Ovary (tissue), 10 donors: ENCODE measurements around the gene USP20. TPM values are rescaled to one million over a fixed set of nuclear protein-coding genes. Genes with fewer than 3 reads are reported as not detected.
"Not testable (repeated sequence)": the region's sequence is repeated elsewhere in the genome, so short reads cannot be mapped to it uniquely, and the experiment has no call there.

Experiments used
- DNase-seq, 5 donors: peaks; one replicate each; pipeline ENCODE4 v3.0.0-alpha.2; 2019 to 2020
- H3K27ac ChIP-seq, 2 donors: fragments of 200-600 bp; one replicate each; pipeline versions ENCODE4 v1.5.1 to v1.8.0; 2019 to 2022
- H3K27me3 ChIP-seq: fragments of 200-600 bp; one replicate; pipeline ENCODE4 v1.8.0; 2022
- H3K36me3 ChIP-seq: fragments of 200-600 bp; sonication (generic); one replicate; pipeline ENCODE4 v1.5.1; 2019
- H3K4me1 ChIP-seq: one replicate; pipeline ENCODE4 v1.8.1; 2013; ENCODE audit warnings: mild to moderate bottlenecking, moderate library complexity; ENCODE audit not compliant: insufficient read depth
- H3K4me3 ChIP-seq: fragments of 200-600 bp; sonication (generic); one replicate; pipeline ENCODE4 v1.5.1; 2017
- H3K9me3 ChIP-seq, 2 donors: fragments of 200-600 bp in 1 of 2; sonication (generic) in 1 of 2; one replicate each; pipeline versions ENCODE4 v1.5.1 to v1.8.1; 2013 to 2019; ENCODE audit warnings: mild to moderate bottlenecking in 1 of 2, moderate library complexity in 1 of 2
- CTCF ChIP-seq, 3 donors: fragments of 450-650 bp in 2 of 3; fragments of 200-600 bp in 1 of 3; IDR thresholded peaks; one replicate each; pipeline versions ENCODE4 v1.5.1 to v1.8.0; 2016 to 2022; ENCODE audit warnings: antibody characterized with exemption in 3 of 3, mild to moderate bottlenecking in 1 of 3
- EP300 ChIP-seq: sonication (generic); formaldehyde crosslinking; IDR thresholded peaks from one replicate; pipeline ENCODE4 v1.6.1; 2017; ENCODE audit warnings: antibody characterized with exemption
- POLR2A ChIP-seq: fragments of 450-650 bp; IDR thresholded peaks from one replicate; pipeline ENCODE4 v1.6.1; 2017; ENCODE audit warnings: antibody characterized with exemption, mild to moderate bottlenecking, moderate library complexity
- WGBS, 3 donors: extraction: QIAGEN DNeasy Blood & Tissue Kit in 1 of 3; methylation state at CpG; one replicate each; pipeline versions ENCODE4 v1.1.5 to v1.1.7; 2013 to 2017; 5-methylcytosine and 5-hydroxymethylcytosine counted together
- intact Hi-C, 4 donors: fragments of 100-400 bp; cut with DNase I; formaldehyde crosslinking; loops; one replicate each; pipeline versions ENCODE4 v1.11.0 to v1.15.1; 2022 to 2023
- long read RNA-seq, 3 donors: library from polyadenylated mRNA in 2 of 3; unstranded in 2 of 3; transcript quantifications; one replicate each; pipeline ENCODE4 v2.0.0 and lab custom pipeline, GENCODE V29; 2021 to 2026
- polyA plus RNA-seq, 2 donors: library from polyadenylated mRNA; stranded (reverse); fragments of 200-250 nt in 1 of 2; fragments of 350-450 nt in 1 of 2; fragmentation: Illumina TruSeq in 1 of 2; extraction: RNeasy Lipid Tissue Mini Kit (QIAGEN cat#74804) in 1 of 2; gene quantifications; one replicate each; pipeline ENCODE4 v1.2.3, GENCODE V29; 2013 to 2014
- total RNA-seq, 7 donors: library from RNA; depleted of rRNA in 2 of 7; stranded (reverse); fragments of >200 nt in 2 of 7; fragmentation: NEBNext Ultra II Directional in 3 of 7; extraction: Animal tissue kit (Norgen Biotek cat#: 25700) in 3 of 7; gene quantifications; one replicate each; pipeline versions ENCODE4 v1.1.0 to v1.2.4, GENCODE V29; 2016 to 2023
- donor health status: DM: no; HTN: no; CAD: no; lungs with moderate emphysema.
- donor health status: DM: no; HTN: no; CAD: no.
- donor health status: Bipolar disorder and iron deficiency.
- donor health status: DM: yes; HTN: yes; CAD: no.
- donor health status: DM: no; HTN: no; CAD: no.
- donor health status: DM: yes; HTN: yes; CAD: no.

Gene USP20
- total RNA-seq (10 to 100 TPM; 14.5 to 39.8 (median 32.4) TPM), polyA plus RNA-seq (10 to 100 TPM in 1 of 2 donors, 1 to 10 TPM in 1; 6.8 to 29.7 TPM)
- long read RNA-seq, donor 1, full-length matches to known transcripts: 5 of 57 reads
- long read RNA-seq, donor 1, partial matches to known transcripts: 35 of 57 reads
- long read RNA-seq, donor 1, other reads (novel, unspliced or antisense): 17 of 57 reads
- long read RNA-seq, donor 2, full-length matches to known transcripts: 4 of 4 reads
- long read RNA-seq, donor 2, partial matches to known transcripts: 0 of 4 reads
- long read RNA-seq, donor 2, other reads (novel, unspliced or antisense): 0 of 4 reads
- long read RNA-seq, donor 3, full-length matches to known transcripts: 51 of 130 reads
- long read RNA-seq, donor 3, partial matches to known transcripts: 36 of 130 reads
- long read RNA-seq, donor 3, other reads (novel, unspliced or antisense): 43 of 130 reads

GRCh38 chr9:129835128-129835859 is at the start of gene USP20, which contains the start of gene C9orf78:
USP20 (plus strand) TSS chr9:129835458; CDS start chr9:129852556, 17,098 bp downstream.
C9orf78 (minus strand) TSS chr9:129835275; CDS start chr9:129835221, 54 bp downstream.
- no peaks in the 10 kb centered on the region for H3K27me3 ChIP-seq
- 0 to 1% (median 1%) methylated on average over 51 to 81 of the region's 81 CpGs for WGBS, 3 donors
- H3K27ac ChIP-seq: peak within 1 kb of the TSS; percentile 52 to 72
- peak; percentile 96 to 98 (median 98) for DNase-seq
- H3K4me1 ChIP-seq: peaks cover 9% of the 10 kb centered on the region
- H3K4me3 ChIP-seq: peak within 1 kb of the TSS; percentile 97
- H3K36me3 ChIP-seq: no peaks in the 10 kb centered on the region
- TF ChIP-seq CTCF (IDR thresholded peaks at IDR 0.05) (peak in 1 of 3 donors; percentile 24), POLR2A (peak; percentile 89), EP300 (no peak)
- intact Hi-C loops: no loop called here
- H3K9me3 ChIP-seq: no peaks in the 10 kb centered on the region

- Histone ChIP-seq H3K9me3 (no peaks in the 10 kb centered on the region), H3K27me3 (no peaks in the 10 kb centered on the region), H3K27ac (no peak overlapping the region), H3K4me3 (no peak overlapping the region), H3K36me3 (no peaks in the 10 kb centered on the region), H3K4me1 (peaks cover 3% of the 10 kb centered on the region)
- TF ChIP-seq EP300 (no peak), CTCF (IDR thresholded peaks at IDR 0.05) (no peak), POLR2A (no peak)
- no peak for DNase-seq
- WGBS, 3 donors: 82 to 95% (median 85%) methylated on average over 1 of the region's 1 CpG
- intact Hi-C loops: loop anchor here in 2 of 4 donors (5.0 to 10.0 kb wide), 4 partner anchors 139 to 661 kb away; partner anchors contain the start of gene ASB6 (in 1 of the 2)
Observed at GRCh38 chr9:129785866-129786265, 49.4 kb upstream of the USP20 start.

GRCh38 chr9:129786481-129786880 is 48.8 kb upstream of the USP20 start:
- Histone ChIP-seq H3K36me3 (no peaks in the 10 kb centered on the region), H3K4me1 (peaks cover 3% of the 10 kb centered on the region), H3K4me3 (no peak overlapping the region), H3K27ac (no peak overlapping the region), H3K9me3 (no peaks in the 10 kb centered on the region), H3K27me3 (no peaks in the 10 kb centered on the region)
- intact Hi-C loops: loop anchor here in 2 of 4 donors (5.0 to 10.0 kb wide), 4 partner anchors 139 to 662 kb away; partner anchors contain the start of gene ASB6 (in 1 of the 2)
- DNase-seq: no peak
- no peak for TF ChIP-seq EP300
- TF ChIP-seq CTCF (IDR thresholded peaks at IDR 0.05): no peak
- no peak for TF ChIP-seq POLR2A
- WGBS, 3 donors: 85 to 87% (median 86%) methylated on average over 10 of the region's 10 CpGs

GRCh38 chr9:129794549-129794948 is 40.7 kb upstream of the USP20 start:
- peaks cover 3% of the 10 kb centered on the region for H3K4me1 ChIP-seq
- H3K27me3 ChIP-seq: no peaks in the 10 kb centered on the region
- H3K36me3 ChIP-seq: no peaks in the 10 kb centered on the region
- no peak for DNase-seq
- H3K27ac ChIP-seq: no peak overlapping the region
- H3K9me3 ChIP-seq: no peaks in the 10 kb centered on the region
- intact Hi-C loops: no loop called here
- H3K4me3 ChIP-seq: no peak overlapping the region
- no peak for TF ChIP-seq EP300
- WGBS, 3 donors: 80 to 86% (median 81%) methylated on average over 8 of the region's 8 CpGs

- H3K4me3 ChIP-seq, H3K36me3 ChIP-seq, DNase-seq, H3K27ac ChIP-seq, H3K4me1 ChIP-seq, H3K27me3 ChIP-seq, intact Hi-C loops, H3K9me3 ChIP-seq: not testable (repeated sequence)
- 76 to 82% (median 80%) methylated on average over 2 of the region's 2 CpGs for WGBS, 3 donors
Observed at GRCh38 chr9:129796029-129796428, 39.2 kb upstream of the USP20 start.
